Fibroblast of gingiva (primary cell): ENCODE measurements around the gene TNS2.
A peak's percentile ranks its signal among the peaks of the same experiment; 100 is the strongest.

Experiments used
- DNase-seq: peaks from one replicate; pipeline ENCODE4 v3.0.0-alpha.2; 2011; ENCODE audit warnings: low read depth

The TNS2 gene

DNA sequence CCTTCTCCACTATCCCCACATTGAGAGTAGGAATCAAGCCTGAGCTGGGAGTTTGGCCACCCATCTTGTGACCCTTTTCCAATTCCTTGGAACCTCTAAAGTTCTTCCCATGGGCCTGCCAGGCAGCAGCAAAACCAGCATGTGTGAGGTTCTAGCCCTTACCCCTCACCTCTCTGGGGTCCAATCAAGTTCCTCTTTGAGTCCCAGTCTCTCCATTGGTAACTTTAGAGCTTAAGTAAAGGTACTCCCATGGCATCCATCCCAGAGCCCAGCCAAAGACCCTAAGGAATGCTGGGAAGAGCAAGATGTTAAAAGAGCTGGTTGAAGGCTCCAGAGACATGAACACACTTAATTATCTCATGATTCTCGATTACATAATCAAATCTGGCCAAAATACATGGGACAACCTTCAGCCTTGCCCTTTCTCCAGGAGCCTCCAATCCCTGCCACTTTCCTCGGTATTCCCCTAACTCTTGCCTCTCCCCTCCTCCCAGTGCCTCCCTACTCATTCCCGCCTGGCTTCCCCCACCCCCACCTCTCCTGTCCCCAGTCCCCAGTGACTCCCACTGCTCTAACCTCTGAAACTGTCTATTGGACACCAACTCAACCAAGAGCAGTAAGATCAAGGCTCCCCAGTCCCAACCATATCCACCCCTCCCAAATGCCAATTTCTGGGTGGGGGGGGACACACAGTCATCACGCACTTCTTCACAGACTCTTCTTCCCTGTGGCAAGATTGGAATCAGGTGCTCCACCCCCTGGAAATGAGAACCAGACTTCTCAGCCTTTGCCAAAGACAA lies 4.8 kb upstream of the TNS2 start:
- DNase-seq = no peak

DNA sequence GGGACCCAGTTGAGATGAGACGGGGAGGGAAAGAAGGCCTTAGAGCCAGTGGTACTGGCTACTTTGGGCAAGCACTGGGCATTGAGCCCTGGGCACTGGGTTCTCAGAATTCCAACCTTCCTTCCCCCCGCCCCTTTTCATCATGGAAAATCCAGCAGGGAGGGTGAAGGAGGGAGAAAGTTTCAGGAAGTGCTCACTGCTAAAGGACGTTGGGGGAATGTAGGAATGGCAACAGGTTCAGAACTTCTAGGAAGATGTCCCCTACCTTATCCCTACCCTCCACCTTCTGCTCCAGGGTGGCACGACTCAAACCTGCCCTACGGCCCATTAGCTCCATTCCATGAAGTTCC lies 4.2 kb upstream of the TNS2 start:
- DNase-seq = peak; percentile 83

DNA sequence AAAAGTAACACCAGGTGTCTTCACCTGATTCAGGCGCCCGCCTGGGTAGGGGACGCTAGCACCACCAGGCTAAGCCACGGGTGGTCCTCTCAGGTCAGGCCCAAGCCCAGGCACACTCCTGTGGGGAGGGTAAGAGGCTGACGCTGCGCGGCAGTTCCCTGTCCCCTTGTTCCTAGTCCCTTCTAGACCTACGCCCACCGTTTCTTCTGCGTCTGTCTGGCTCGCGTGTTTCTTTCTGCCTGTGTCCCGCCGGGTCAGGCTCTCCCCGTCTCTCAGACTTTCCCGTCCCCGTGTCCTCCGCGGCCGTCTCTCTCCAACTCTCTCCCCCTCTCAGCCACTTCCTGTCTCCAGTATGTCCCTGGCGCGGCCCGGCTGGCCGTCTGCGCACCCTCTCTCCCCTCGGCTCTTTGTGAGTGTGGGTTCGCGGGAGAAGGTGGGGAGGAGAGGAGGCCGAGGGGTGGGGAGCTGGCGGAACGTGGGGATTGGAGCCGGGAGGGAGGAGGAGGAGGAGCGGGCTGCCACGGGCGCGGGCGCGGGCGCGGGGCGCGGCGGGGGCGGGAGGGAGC lies 3.1 kb upstream of the TNS2 start:
- DNase-seq = peak; percentile 97

DNA sequence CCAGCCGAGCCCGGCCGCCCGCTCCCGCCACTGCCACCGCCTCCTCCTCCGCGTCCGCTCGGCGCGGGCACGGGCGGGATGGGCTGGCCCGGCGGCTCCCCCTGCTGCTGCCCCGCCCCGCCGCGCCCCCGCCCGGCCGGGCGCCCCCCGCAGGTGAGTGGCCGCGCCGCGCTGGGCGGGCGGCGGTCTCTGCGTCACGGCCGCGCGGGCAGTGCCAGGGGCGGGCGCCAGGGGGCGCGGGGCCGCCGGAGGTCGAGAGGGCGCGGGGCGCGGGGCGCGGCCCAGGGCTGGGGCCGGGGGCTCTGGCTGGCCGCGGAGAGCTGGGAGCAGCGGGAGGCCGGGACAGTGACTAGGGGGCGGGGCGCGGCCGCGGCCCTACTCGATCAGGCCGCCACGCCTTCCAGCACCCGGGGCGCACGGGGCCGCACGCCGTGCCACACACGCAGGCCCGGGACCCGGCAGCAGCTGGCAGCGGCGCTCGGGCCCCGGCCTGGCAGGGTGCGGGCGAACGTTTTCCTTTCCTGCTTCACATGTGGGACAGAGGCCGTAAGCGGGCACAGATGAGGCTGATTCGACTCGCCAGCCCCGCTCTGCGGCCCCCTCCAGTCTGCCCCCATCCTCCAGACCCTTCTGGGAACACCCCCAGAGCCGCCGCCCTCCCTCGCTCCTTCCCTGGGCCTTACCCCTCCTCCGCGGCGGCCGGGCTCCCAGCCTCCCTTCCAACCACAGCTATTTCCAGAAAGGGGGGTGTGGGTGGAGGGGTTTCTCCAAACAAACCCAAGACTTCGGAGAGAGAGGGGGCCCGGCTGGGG lies 2.4 kb upstream of the TNS2 start:
- DNase-seq = peak; percentile 90

DNA sequence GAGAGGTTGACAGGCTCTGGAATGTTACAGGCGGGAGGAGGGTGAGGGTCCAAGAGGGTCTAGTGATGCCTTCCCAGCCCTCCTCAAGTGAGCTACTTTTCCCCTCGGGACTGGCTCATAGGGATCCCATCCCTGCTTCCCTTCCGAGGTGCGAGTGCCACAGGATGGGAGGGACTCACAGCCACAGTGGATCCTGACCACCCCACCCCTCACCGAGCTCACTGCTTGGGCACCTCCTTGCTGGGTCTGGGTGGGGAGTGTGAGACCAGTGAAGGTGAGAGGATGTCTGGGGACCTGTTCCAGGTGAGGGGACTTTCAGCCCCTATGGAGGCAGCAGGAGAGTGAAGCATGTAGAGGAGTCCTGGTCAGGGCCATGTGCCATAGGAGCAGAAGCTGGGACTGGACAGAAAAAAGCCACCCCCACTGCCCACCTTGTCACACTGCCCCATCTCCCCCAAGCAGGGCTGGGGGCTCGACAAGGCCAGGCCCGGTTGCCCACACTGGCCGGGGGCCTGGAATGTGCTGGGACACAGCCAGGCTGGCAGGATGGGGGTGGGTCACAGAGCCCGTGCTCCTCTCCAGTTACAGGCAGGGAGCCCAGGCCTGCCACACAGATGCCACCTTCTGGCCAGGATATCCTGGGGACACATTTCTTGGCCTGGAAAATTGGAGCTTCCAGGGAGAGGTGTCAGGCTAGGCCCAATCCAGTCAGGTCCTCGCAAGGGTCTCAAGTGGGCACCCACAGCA lies 1.7 kb upstream of the TNS2 start:
- DNase-seq = peak; percentile 58

DNA sequence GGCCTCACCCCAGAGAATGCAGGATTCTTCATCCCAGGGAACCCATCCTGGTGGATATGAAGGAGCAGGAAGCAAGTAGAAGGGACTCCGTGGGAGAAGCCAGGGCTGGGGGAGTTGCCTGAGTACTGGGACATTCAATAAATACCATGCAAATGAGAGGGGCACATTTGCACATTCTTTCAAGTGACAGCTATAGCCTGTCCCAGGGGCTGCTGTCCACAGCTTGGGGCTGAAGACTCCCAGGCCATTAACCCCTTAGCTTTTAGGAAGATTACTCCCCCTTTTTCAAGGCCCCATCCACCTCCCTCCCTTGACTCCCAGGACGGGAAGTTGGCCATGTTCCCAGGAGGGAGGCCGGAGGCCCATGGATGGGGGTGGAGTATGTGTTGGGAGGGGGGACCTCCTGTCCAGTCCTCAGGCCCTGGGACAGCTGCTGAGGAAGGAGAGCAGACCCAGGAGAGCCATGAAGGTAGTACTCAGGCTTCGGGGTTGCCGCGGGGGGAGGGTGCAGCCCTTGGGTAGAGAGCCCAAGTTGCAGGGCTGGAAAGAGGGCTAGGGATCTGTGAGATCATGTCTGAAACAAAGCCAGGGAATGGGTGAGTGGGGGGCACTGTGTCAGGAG lies 974 bp upstream of the TNS2 start:
- DNase-seq = peak; percentile 74

DNA sequence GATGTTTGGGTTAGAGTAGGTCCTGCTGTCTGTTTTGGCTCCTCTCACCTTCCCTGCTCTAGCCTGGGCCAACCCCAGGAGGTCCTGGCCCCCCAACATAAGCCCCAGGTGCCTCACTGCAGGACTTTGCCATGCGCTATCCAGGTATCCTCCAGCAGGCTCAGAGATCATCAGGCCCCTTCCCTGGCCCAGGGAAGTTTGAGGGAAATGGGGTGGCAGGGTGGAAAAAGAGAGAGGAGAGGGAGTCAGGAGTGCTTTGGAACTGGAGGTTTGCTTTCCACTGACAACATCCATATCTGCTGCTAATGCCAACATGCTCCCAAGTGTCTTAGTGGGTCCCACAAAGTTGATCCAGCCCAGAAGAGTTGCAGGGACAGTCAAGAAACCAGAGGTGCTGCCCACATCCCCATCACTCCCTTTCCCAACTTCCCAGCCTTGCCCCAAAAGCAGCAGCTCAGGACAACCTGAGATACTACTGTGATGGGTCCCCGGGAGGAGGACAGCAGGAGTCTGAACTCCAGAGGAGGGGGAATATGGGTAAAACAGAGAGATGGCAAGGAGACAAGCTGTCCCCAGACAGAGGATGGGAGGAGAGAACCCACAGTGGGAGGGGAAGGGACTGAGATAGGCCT lies 677 bp downstream of the TNS2 start:
- DNase-seq = no peak

DNA sequence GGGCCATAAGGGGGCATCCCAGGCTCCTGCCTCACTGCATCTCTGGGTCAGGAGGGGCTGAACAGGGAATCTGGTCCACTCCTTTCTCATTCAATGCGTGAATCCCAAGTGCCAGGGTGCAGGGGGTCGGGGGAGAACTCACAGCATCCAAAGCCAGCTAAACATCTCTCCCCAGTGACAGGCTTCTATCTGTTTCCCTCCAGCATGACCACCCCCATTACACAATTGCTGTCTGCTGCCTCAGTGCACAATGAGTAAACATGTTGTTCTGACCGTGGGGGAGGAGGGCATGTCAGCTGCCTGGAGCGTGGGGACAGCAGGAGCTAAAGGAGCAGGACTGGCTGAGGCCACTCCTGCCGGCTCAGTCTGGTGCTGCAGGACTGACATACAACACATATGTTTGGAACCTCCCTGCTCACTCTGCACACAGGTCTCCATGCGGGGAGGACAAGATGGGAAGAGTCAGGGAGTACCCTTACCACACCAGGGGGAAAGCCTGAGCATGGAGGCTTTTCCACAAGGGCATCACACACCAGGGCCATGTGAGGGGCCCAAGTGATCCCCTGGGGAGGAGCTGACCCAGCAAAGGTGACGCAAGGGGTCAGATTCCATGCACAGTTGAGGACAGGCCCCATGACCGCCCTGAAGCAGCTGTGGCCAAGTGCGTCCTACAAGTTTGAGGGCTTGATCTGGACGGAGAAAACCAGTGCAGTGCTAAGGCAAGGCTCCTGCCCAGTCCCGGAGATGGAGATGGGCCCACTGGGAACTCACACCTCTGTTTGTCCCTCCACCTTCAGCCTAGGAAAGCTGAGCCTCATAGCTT lies 1.4 kb downstream of the TNS2 start:
- DNase-seq = peak; percentile 90

DNA sequence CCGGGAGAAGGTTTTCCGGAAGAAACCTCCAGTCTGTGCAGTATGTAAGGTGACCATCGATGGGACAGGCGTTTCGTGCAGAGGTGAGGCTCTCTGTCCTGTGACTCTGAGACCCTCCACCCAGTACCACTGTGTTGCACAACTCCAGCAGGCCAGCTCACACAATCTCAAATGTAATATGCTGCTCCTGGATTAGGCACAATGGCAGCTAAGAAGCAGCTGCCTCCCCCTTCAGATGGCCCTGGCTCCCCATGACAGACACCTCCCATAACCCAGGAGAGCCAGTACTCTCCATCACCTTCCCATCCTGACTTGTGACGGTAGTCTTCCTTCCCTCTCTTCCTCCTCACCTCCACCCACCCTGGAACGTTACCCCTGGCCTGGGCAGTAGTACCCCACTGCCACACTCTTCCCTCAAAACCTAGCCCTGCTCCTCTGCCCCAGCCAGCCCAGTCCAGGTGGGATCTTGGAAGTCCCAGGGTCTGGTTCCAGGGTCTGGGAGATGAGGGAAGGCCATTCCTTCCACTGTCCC lies 2.1 kb downstream of the TNS2 start:
- no peak for DNase-seq

DNA sequence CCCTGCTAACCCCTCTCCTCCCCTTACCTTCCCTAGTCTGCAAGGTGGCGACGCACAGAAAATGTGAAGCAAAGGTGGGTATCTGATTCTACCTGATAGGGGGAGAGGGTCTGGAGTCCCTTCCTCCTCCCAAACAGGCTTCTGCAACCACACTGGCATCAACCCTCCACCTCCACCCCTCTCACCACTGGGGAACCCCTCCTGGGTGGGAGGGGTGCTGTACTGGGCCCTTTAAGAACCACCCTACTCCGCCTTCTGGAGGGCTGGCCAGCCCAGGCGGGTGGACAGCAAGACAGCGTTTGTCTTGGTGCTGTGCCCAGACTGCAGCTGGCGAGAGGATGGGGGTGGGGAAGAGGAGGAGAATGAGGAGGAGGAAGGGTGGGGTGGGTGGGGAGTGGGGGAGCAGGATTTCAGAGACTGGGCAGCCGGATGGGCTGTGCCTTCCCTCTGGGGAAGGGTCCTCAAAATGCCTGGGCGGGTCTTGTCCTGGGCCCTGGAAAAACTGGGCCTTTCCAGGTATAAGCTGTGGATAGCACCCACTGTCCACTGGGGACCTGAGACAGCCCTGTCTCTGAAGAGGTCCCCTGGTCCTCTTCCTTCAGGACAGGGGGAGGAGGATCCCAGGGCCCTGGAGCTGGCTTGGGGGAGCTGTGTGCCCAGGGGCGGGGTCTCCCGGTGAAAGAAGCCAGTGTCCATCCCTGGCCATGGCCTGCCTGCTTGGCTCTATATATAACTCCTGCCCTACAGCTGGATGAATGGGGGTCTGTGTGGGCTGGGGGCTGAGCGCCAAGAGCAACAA lies 2.8 kb downstream of the TNS2 start:
- peak; percentile 87 for DNase-seq

DNA sequence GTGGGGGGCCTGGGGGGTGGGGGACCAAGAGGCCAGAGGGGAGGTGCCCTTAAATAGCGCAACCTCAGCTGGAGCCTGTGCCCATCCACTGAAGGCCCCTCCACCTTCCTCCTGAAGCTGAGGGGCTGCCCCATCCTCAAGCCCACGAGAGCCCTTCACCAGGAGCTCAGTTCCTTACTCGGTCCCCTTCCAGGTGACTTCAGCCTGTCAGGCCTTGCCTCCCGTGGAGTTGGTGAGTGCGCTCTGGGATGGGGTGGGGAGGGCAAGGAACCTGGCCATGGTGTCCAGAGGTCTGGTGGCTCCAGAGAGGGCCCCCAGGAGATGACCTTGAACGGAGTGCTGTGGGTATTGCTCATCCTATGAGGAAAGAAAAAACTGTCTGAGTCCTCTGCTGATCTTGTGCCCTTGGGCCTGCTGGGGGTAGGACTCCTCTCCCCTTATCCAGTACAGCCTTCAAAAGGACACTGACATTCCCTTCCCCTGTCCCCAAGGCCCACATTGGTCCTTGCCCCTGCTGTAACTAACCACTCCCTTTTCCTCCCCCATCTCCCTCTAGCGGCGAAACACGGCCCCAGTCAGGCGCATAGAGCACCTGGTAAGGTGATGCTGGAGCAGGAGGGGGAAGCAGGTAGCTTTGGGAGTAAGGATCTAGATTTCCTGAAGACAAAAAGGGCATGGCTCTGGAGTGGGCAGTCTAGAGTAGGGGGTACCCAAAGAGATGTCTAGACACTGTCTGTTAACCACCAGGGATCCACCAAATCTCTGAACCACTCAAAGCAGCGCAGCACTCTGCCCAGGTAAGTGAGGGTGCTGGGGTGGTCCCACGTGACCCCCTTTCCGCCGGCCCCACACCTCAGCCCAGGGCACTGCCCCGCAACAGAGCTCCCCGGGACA lies 3.6 kb downstream of the TNS2 start:
- DNase-seq = peak; percentile 22

DNA sequence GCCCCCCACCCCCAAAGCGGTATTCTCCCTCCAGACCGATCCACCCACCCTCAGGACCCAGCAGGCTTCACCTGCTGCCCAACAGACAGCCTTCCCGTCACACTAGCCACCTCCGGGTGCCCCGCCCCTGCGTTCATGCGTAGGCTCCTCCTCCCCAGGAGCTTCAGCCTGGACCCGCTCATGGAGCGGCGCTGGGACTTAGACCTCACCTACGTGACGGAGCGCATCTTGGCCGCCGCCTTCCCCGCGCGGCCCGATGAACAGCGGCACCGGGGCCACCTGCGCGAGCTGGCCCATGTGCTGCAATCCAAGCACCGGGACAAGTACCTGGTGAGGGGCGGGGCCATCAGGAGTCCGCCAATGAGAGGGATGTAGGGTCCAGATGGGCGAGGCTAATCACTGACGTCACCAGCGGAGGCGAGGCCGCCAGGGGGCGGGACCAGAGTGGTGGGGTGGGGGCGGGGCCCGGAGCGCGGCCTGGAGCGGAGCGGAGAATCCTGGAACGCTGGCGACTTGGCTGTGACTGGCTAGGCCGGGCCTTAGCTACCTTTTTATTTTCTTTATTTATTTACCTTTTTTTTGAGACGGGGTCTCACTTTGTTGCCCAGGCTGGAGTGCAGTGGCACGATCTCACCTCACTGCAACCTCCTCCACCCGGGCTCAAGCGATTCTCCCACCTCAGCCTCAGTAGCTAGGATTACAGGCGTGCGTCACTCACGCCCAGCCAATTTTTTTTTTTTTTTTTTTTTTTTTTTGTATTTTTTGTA lies 4.4 kb downstream of the TNS2 start:
- peak; percentile 83 for DNase-seq

DNA sequence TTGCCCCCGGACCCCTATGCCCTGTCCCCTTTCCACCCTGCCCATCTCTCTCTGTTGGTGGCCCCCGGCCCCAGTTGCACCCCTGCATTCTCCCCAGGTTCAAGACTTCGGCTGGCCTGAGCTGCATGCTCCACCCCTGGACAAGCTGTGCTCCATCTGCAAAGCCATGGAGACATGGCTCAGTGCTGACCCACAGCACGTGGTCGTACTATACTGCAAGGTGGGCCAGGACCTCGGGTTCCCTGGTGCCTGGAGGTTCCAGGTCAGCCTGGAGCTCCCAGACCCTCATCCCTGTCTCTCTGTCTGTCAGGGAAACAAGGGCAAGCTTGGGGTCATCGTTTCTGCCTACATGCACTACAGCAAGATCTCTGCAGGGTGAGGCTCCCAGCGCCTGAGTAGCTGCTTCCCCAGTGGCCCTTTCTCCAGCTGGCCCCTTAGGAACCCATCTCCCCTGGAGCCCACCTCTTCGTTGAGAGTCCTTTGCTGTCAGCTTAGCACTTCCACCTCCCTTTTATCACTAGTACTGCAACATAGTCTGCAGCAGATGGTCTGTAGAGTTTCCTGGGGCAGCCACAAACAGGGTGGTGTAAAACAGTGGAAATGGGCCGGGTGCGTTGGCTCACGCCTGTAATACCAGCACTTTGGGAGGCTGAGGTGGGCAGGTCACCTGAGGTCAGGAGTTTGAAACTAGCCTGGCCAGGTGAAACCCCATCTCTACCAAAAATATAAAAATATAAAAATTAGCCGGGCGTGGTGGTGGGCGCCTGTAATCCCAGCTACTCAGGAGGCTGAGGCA lies 5.8 kb downstream of the TNS2 start:
- no peak for DNase-seq

DNA sequence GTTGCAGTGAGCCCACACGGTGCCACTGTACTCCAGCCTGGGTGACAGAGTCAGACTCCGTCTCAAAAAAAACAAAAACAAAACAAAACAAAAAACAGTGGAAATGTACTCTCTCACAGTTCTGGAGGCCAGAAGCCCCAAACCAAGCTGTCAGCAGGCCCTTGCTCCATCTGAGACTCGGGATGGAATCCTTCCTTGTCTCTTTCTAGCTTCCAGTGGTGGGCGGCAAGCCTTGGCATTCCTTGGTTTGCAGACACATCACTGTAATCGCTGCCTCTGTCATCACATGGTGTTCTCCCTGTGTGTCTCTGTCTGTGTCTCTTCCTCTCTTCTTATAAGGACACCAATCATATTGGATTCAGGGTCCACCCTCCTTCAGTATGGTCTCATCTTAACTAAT lies 6.4 kb downstream of the TNS2 start:
- DNase-seq = no peak

DNA sequence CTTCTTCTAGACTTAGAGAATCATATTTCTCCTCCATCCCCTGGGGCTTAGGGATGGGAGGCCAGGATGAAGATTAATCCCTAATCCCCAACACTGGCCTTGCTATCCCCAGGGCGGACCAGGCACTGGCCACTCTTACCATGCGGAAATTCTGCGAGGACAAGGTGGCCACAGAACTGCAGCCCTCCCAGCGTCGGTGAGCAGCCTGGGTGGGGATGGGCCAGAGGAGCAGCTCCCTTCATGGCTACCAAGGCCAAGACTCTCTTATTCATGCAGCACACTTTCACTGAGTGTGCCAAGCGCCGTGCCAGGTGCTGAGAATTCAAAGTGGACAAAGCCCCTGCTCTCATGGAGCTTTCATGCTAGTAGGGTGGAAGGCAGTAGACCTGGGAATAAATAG lies 7.0 kb downstream of the TNS2 start:
- DNase-seq = no peak

DNA sequence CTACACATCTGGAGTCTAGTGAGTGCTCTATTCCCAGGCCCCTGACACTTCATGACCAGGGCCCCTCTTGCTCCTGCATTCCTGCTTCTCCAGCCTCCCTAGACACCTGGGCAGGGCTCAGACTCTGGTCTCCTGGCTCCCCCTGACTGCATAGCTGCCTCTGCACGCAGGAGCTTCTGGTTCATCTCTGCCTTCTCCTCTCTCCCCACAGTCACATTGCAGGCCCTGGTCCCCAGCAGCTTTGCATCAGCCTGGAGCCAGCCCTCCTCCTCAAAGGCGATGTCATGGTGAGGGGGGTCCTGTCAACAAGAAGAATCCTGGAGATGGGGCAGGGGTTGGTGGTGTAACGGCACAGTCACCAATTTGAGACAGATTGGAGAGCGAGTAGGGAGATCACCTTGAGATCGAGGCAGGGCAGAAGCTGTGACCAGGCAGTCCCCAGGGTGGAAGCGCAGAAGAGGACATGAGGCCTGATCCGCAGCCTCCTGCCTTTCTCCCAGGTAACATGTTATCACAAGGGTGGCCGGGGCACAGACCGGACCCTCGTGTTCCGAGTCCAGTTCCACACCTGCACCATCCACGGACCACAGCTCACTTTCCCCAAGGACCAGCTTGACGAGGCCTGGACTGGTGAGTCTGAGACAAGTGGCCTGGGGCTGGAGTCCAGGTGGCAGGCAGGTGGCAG lies 8.1 kb downstream of the TNS2 start:
- no peak for DNase-seq
